GOT3 (cell line): Measurements from ENCODE around the gene TMEM271.

ENCODE experiments used
- DNase-seq: peaks from one replicate; lab custom pipeline; 2025; ENCODE audit warnings: mixed read lengths; lab: John Stamatoyannopoulos, UW

The TMEM271 gene

GRCh38 chr4:576245-576821 lies at the start of gene TMEM271:
Gene TMEM271 (minus strand): TSS chr4:576295. CDS start chr4:576062, 233 bp downstream.
- DNase-seq, result no peak

DNA sequence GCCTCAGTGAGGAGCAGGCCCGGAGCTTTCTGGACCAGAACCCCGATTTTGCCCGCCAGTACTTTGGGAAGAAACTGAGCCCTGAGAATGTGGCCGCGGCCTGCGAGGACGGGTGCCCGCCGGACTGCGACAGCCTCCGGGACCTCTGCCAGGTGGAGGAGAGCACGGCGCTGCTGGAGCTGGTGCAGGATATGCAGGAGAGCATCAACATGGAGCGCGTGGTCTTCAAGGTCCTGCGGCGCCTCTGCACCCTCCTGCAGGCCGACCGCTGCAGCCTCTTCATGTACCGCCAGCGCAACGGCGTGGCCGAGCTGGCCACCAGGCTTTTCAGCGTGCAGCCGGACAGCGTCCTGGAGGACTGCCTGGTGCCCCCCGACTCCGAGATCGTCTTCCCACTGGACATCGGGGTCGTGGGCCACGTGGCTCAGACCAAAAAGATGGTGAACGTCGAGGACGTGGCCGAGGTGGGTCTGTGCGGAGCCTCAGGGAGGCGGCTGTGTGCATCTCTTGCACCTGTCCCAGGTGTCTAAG lies 49.6 kb upstream of the TMEM271 start:
- no peak for DNase-seq

DNA sequence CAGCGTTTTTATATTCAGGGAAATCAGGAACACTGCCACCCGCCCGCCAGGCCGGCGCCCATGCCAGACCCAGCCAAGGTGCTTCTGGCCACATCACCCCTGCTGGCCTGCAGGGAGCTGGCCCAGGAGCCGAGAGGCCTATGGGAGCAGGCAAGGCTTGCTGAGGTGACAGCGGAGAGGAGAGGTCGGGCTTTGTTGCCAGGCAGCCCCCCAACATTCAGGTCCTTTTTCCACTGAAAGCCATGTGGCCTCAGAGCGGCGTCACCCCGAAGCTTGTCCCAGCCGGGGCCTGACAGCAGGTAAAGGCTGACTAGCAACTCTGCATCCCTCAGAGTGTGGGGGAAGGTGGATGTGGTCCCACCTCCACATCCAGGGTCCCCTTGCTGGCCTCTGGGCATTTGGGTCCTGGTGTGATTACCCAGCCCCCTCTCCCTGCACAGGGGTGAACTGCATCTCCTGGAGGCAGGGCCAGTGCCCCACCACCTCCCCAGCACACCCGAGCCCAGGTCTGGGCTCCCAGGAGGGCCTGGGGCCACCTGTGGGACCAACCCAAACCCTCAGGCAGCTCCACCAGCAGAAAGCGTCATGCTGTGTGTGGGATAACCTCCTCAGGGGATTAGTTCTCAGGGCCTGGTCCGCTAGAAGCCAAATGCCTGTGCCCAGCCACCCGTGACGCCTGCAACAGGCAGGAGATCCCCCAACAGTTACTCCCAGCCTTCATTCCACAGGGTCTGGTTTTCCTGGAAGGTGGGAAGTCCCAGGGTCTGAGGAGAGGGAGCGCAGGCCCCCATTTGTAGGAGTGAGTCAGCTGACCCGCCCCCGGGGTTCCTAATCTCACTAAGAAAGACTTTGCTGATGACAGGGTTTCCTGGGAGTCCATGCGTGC lies 48.9 kb upstream of the TMEM271 start, which contains the start of gene PDE6B:
Gene PDE6B, plus strand, starts transcription at position 869 of the 886 bp plus-strand sequence. CDS start 54 bp downstream, outside the sequence.
- DNase-seq, result no peak

GRCh38 chr4:623914-624566 lies 47.9 kb upstream of the TMEM271 start:
- DNase-seq, result no peak

- no peak for DNase-seq
Observed at GRCh38 chr4:622996-623913, 47.2 kb upstream of the TMEM271 start.

DNA sequence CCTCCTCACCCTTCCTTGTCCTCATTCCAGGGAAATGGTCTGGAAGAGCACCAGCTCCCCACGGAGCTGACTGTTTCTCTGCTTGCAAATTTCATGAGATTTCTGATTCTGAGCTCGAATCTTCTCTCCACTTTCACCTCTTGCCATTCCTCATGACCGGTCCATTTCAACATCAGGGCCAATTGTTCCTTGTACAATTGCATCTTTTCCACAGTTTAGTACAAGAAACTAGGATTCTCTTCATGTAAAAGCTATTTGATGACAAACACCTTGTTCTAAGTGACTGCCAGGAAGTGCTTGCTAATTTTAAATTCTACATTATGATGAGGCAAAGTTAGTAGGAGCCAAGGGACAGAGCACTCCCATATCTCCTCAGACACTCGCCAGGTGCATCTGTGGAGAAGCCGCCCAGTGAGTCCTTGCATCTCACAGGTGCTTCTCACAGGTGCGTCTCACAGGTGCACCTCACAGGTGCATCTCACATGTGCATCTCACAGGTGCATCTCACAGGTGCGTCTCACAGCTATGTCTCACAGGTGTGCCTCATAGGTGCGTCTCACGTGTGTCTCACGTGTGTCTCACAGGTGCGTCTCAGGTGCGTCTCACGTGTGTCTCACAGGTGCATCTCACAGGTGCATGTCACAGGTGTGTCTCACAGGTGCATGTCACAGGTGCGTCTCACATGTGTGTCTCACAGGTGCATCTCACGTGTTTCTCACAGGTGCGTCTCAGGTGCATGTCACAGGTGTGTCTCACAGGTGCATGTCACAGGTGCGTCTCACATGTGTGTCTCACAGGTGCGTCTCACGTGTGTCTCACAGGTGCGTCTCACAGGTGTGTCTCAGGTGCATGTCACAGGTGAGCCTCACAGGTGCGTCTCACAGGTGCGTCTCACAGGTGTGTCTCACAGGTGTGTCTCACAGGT lies 46.2 kb upstream of the TMEM271 start:
- no peak for DNase-seq

GRCh38 chr4:621296-622070 lies 45.4 kb upstream of the TMEM271 start:
- DNase-seq, result no peak

DNA sequence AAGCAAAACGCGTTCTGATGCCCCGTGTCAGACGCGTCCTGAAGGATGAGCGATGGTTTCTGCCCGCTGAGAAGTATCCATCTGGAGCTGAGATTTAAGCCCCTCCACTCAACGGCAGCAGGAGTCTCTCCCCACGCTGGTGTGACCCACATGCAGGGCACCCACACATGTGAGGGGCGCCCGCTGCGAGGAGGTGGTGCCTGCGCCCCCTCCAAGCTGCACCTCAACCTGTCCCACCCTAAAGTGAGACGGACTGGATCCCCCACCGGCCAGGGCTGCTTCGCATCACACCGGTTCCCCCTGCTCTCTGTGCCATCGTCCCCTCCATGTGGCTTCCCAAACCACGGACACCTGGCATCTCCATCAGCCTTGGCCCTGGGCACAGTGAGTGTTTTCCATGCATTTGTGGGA lies 44.8 kb upstream of the TMEM271 start:
- DNase-seq, result no peak

- no peak for DNase-seq
Observed at GRCh38 chr4:620201-620600, 44.1 kb upstream of the TMEM271 start.

- no peak for DNase-seq
Observed at GRCh38 chr4:617644-618641, 41.8 kb upstream of the TMEM271 start.

GRCh38 chr4:616911-617643 lies 41.0 kb upstream of the TMEM271 start:
- DNase-seq, result no peak

GRCh38 chr4:616091-616490 lies 40.0 kb upstream of the TMEM271 start:
- DNase-seq, result no peak

GRCh38 chr4:613126-613525 lies 37.0 kb upstream of the TMEM271 start:
- no peak for DNase-seq

DNA sequence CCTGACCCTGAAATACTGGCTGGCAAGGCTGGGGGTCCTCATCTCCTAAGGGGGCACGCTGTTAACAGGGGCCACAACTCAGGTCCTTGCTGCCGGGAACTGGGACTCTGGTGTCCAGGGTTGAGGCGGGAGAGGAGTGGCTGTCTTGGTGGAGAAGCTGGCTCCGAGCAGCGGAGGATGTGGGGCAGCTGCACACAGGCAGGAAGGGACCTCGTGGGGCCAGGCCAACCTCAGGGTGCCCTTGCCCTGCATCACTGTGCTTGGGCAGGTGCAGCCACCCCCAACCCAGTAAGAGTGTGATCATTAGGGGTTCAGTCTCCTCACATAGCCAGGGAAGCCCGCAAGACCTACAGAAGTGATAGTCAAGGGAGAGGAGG lies 36.6 kb upstream of the TMEM271 start:
- DNase-seq, result no peak

DNA sequence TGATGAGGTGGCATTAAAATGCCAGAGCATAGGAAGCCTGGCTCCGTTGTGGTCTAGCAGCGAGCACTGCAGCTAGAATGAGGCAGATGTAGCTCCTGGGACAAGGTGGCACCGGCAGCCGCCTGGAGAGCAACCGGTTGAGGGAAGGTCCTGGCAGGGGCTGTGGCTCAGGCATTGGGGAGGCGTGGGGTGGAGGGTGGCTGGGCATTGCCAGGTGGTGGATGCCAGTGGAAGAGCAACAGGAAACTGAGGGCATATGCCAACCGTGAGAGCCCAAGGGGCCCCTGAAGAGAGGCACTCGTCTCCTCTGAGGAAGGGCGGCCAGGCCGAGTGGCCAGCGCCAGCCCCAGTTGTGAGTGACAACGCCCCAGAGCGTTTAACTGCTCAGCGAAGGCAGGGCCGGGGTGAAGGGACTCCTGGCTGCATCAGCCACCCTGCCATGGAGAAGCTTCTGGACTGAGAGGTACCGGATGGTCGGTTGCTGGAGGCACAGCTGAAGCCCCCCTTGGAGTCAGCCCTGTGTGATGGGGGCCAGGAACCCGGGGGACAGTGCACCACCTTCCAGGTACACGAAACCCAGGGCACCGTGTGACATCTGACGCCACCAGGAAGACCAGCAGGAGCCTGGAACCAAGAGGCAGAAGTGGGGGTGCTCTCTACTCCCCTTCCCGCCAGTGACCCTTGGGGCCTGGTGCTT lies 36.1 kb upstream of the TMEM271 start:
- no peak for DNase-seq

GRCh38 chr4:610411-611261 lies 34.5 kb upstream of the TMEM271 start:
- DNase-seq, result peak; percentile 23
